H9 (cell line): Measurements from ENCODE around the gene SNX1. TPM values are rescaled to one million over a fixed set of nuclear protein-coding genes. Genes with fewer than 3 reads are reported as not detected.

Experiments used
- DNase-seq: peaks from one replicate; pipeline ENCODE4 v3.0.0-alpha.2; 2017
- H2AFZ ChIP-seq: one replicate; pipeline ENCODE4 v1.6.1; 2013; ENCODE audit warnings: mild to moderate bottlenecking, low read length, control low read depth, moderate library complexity
- H2AK5ac ChIP-seq: 2 replicates; pipeline ENCODE4 v1.6.1; 2013; ENCODE audit warnings: low read length, control low read depth, mixed read lengths; ENCODE audit not compliant: insufficient read length
- H2BK120ac ChIP-seq: one replicate; pipeline ENCODE4 v1.6.1; 2013; ENCODE audit warnings: low read depth, mild to moderate bottlenecking, low read length, control low read depth, inconsistent platforms; ENCODE audit not compliant: poor library complexity, severe bottlenecking
- H2BK12ac ChIP-seq: 2 replicates; pipeline ENCODE4 v1.6.1; 2013; ENCODE audit warnings: low read length, control low read depth, mixed read lengths, low read depth; ENCODE audit not compliant: insufficient read length
- H2BK15ac ChIP-seq: 2 replicates; pipeline ENCODE4 v1.6.1; 2013; ENCODE audit warnings: low read depth, low read length, control low read depth
- H2BK20ac ChIP-seq: one replicate; pipeline ENCODE4 v1.6.1; 2013; ENCODE audit warnings: low read depth, mild to moderate bottlenecking, low read length, control low read depth, inconsistent platforms; ENCODE audit not compliant: poor library complexity, severe bottlenecking
- H2BK5ac ChIP-seq: 2 replicates; pipeline ENCODE4 v1.6.1; 2013; ENCODE audit warnings: low read length, control low read depth, mixed read lengths; ENCODE audit not compliant: insufficient read length
- H3K14ac ChIP-seq: 2 replicates; pipeline ENCODE4 v1.6.1; 2013; ENCODE audit warnings: low read length, control low read depth; ENCODE audit not compliant: insufficient read depth
- H3K18ac ChIP-seq: 2 replicates; pipeline ENCODE4 v1.6.1; 2013; ENCODE audit warnings: low read depth, mild to moderate bottlenecking, mixed read lengths, low read length, control low read depth; ENCODE audit not compliant: insufficient read length
- H3K23ac ChIP-seq: 2 replicates; pipeline ENCODE4 v1.6.1; 2013; ENCODE audit warnings: low read length, control low read depth, mixed read lengths, low read depth; ENCODE audit not compliant: insufficient read length
- H3K23me2 ChIP-seq: 2 replicates; pipeline ENCODE4 v1.6.1; 2013; ENCODE audit warnings: low read depth, mild to moderate bottlenecking, mixed read lengths, low read length, control low read depth; ENCODE audit not compliant: insufficient read length, poor library complexity, severe bottlenecking
- H3K27ac ChIP-seq: 2 replicates; pipeline ENCODE4 v1.5.1; 2013; ENCODE audit warnings: low read length, control low read depth, mixed read lengths, low read depth; ENCODE audit not compliant: insufficient read length
- H3K27me3 ChIP-seq: 2 replicates; pipeline ENCODE4 v1.6.1; 2013; ENCODE audit warnings: low read length, control low read depth, inconsistent platforms; ENCODE audit not compliant: insufficient read depth
- H3K4ac ChIP-seq: 2 replicates; pipeline ENCODE4 v1.6.1; 2013; ENCODE audit warnings: low read depth, mild to moderate bottlenecking, control low read depth, inconsistent platforms, low read length, moderate library complexity
- H3K4me1 ChIP-seq: 2 replicates; pipeline ENCODE4 v1.6.1; 2013; ENCODE audit warnings: low read length, control low read depth, inconsistent platforms; ENCODE audit not compliant: insufficient read depth
- H3K4me2 ChIP-seq: 2 replicates; pipeline ENCODE4 v1.6.1; 2013; ENCODE audit warnings: low read length, control low read depth, mixed read lengths; ENCODE audit not compliant: insufficient read length, insufficient read depth
- H3K56ac ChIP-seq: 2 replicates; pipeline ENCODE4 v1.6.1; 2013; ENCODE audit warnings: low read depth, mild to moderate bottlenecking, mixed read lengths, low read length, control low read depth; ENCODE audit not compliant: insufficient read length
- H3K79me1 ChIP-seq: 2 replicates; pipeline ENCODE4 v1.6.1; 2013; ENCODE audit warnings: low read depth, mild to moderate bottlenecking, moderate library complexity, low read length, control low read depth, inconsistent platforms; ENCODE audit not compliant: insufficient read depth, poor library complexity, severe bottlenecking
- H3K79me2 ChIP-seq: 2 replicates; pipeline ENCODE4 v1.6.1; 2013; ENCODE audit warnings: low read length, control low read depth, inconsistent platforms; ENCODE audit not compliant: insufficient read depth
- H3K9ac ChIP-seq: 2 replicates; pipeline ENCODE4 v1.6.1; 2013; ENCODE audit warnings: low read length, control low read depth, mixed read lengths; ENCODE audit not compliant: insufficient read length; ENCODE audit errors: extremely low read depth
- H3K9me3 ChIP-seq: one replicate; pipeline ENCODE4 v1.6.1; 2013; ENCODE audit warnings: low read depth, low read length, inconsistent platforms; ENCODE audit not compliant: control insufficient read depth
- H3T11ph ChIP-seq: one replicate; pipeline ENCODE4 v1.6.1; 2013; ENCODE audit warnings: mild to moderate bottlenecking, low read length, control low read depth, inconsistent platforms
- H4K20me1 ChIP-seq: one replicate; pipeline ENCODE4 v1.6.1; 2013; ENCODE audit not compliant: control insufficient read depth, insufficient read length, insufficient read depth
- H4K5ac ChIP-seq: 2 replicates; pipeline ENCODE4 v1.6.1; 2013; ENCODE audit warnings: low read depth, mild to moderate bottlenecking, mixed read lengths, low read length, control low read depth; ENCODE audit not compliant: insufficient read length
- H4K8ac ChIP-seq: replicated peaks from 2 replicates; pipeline ENCODE4 v1.6.1; 2013; ENCODE audit warnings: low read length, control low read depth, mixed read lengths, low read depth; ENCODE audit not compliant: insufficient read length
- H4K91ac ChIP-seq: 2 replicates; pipeline ENCODE4 v1.6.1; 2013; ENCODE audit warnings: low read depth, mild to moderate bottlenecking, moderate library complexity, mixed read lengths, low read length, control low read depth; ENCODE audit not compliant: insufficient read length
- H3K27ac Mint-ChIP-seq, 3 experiments: 2 replicates in 2 of 3; 3 replicates in 1 of 3; pipeline ENCODE4 v1.8.0; 2020 to 2021; ENCODE audit warnings: mixed read lengths in 3 of 3, mild to moderate bottlenecking in 1 of 3, moderate library complexity in 1 of 3
- H3K27me3 Mint-ChIP-seq: 2 replicates; pipeline ENCODE4 v1.8.0; 2021; ENCODE audit warnings: low read depth, mild to moderate bottlenecking, moderate library complexity, mixed read lengths
- H3K36me3 Mint-ChIP-seq, 3 experiments: 2 replicates in 2 of 3; 3 replicates in 1 of 3; pipeline ENCODE4 v1.8.0; 2020 to 2021; ENCODE audit warnings: low read depth in 3 of 3, mixed read lengths in 3 of 3; ENCODE audit not compliant: insufficient read depth in 1 of 3
- H3K4me1 Mint-ChIP-seq, 2 experiments: 2 replicates each; pipeline ENCODE4 v1.8.0; 2020; ENCODE audit warnings: mixed read lengths in 2 of 2
- H3K4me3 Mint-ChIP-seq, 2 experiments: 2 replicates in 1 of 2; 3 replicates in 1 of 2; pipeline ENCODE4 v1.8.0; 2020 to 2021; ENCODE audit warnings: mild to moderate bottlenecking in 2 of 2, mixed read lengths in 2 of 2, moderate library complexity in 1 of 2
- H3K9me3 Mint-ChIP-seq, 2 experiments: 2 replicates in 1 of 2; 3 replicates in 1 of 2; pipeline ENCODE4 v1.8.0; 2020; ENCODE audit warnings: mild to moderate bottlenecking in 2 of 2, mixed read lengths in 2 of 2, moderate library complexity in 1 of 2
- CTCF ChIP-seq: fragments of 200-600 bp; sonication (generic); conservative IDR thresholded peaks from 3 replicates; pipeline ENCODE4 v1.8.0; 2021; ENCODE audit warnings: antibody characterized with exemption, mild to moderate bottlenecking
- WGBS: extraction: QIAGEN DNeasy Blood & Tissue Kit; methylation state at CpG from one replicate; pipeline ENCODE4 v1.1.7; 2013; ENCODE audit warnings: missing lambda C conversion rate, low lambda C conversion rate, mixed read lengths; ENCODE audit not compliant: insufficient read length; ENCODE audit errors: extremely low coverage; 5-methylcytosine and 5-hydroxymethylcytosine counted together
- total RNA-seq: library from RNA; stranded (reverse); gene quantifications from 2 replicates; pipeline ENCODE4 v1.2.1, GENCODE V29; 2021

SNX1 gene
- total RNA-seq, 1 experiment from 2014 or later: 58.8 TPM

- H3K23me2 ChIP-seq: no peaks in the 10 kb centered on the region
- H3T11ph ChIP-seq: no peak overlapping the region
- H4K5ac ChIP-seq: no peak overlapping the region
- no peaks in the 10 kb centered on the region for H3K27me3 ChIP-seq
- H3K9me3 Mint-ChIP-seq: no peaks in the 10 kb centered on the region
- H3K4ac ChIP-seq: no peak overlapping the region
- no peak overlapping the region for H4K91ac ChIP-seq
- H2BK15ac ChIP-seq: no peak overlapping the region
- no peaks in the 10 kb centered on the region for H3K79me1 ChIP-seq
- no peaks in the 10 kb centered on the region for H3K27me3 Mint-ChIP-seq
- no peak overlapping the region for H3K4me2 ChIP-seq
- peaks cover 0 to 4% of the 10 kb centered on the region in 2 experiments; a peak in 2 of 4 replicates for H3K4me1 Mint-ChIP-seq
- peaks cover 0 to 5% (median 0%) of the 10 kb centered on the region in 3 experiments; a peak in 3 of 7 replicates for H3K36me3 Mint-ChIP-seq
- no peak overlapping the region for H4K8ac ChIP-seq
- no peak overlapping the region for H2BK20ac ChIP-seq
- no peak overlapping the region for H3K18ac ChIP-seq
- no peak for TF ChIP-seq CTCF
- no peak overlapping the region for H2BK5ac ChIP-seq
- WGBS: no CpG with 5 or more reads among the region's 8 CpGs
- no peak overlapping the region for H3K4me3 Mint-ChIP-seq
- peak overlapping the region in 1 of 3 experiments; percentile 92; a peak in 2 of 7 replicates for H3K27ac Mint-ChIP-seq
- no peaks in the 10 kb centered on the region for H3K4me1 ChIP-seq
- H2BK12ac ChIP-seq: no peak overlapping the region
- H3K9me3 ChIP-seq: no peaks in the 10 kb centered on the region
- no peak overlapping the region for H3K23ac ChIP-seq
- no peak overlapping the region for H2AFZ ChIP-seq
- no peaks in the 10 kb centered on the region for H4K20me1 ChIP-seq
- no peak overlapping the region for H2BK120ac ChIP-seq
- no peak overlapping the region for H3K27ac ChIP-seq
- H2AK5ac ChIP-seq: no peak overlapping the region
- H3K79me2 ChIP-seq: no peaks in the 10 kb centered on the region
- H3K14ac ChIP-seq: no peak overlapping the region
- H3K56ac ChIP-seq: no peak overlapping the region
- DNase-seq: no peak
- H3K9ac ChIP-seq: no peak overlapping the region
Measured at GRCh38 chr15:64144192-64144564, 48.4 kb downstream of the SNX1 start.
